SH-SY5Y (cell line): ENCODE data around the gene LRRFIP1.

Source experiments
- GATA2 ChIP-seq: IDR thresholded peaks from 2 replicates; pipeline ENCODE4 v1.6.1; 2011; ENCODE audit warnings: mild to moderate bottlenecking, low read depth, low read length
- GATA3 ChIP-seq: IDR thresholded peaks from 2 replicates; pipeline ENCODE4 v1.6.1; 2011; ENCODE audit warnings: low read depth, mild to moderate bottlenecking, low read length, moderate library complexity

LRRFIP1 gene

GRCh38 chr2:237638176-237638575 is 10.8 kb downstream of the LRRFIP1 start:
- TF ChIP-seq GATA3 (no peak), GATA2 (no peak)

- TF ChIP-seq GATA2 (no peak), GATA3 (no peak)
Measured at GRCh38 chr2:237639052-237639835, 11.9 kb downstream of the LRRFIP1 start.

- TF ChIP-seq GATA2 (no peak), GATA3 (no peak)
Measured at GRCh38 chr2:237639836-237640220, 12.4 kb downstream of the LRRFIP1 start.

DNA sequence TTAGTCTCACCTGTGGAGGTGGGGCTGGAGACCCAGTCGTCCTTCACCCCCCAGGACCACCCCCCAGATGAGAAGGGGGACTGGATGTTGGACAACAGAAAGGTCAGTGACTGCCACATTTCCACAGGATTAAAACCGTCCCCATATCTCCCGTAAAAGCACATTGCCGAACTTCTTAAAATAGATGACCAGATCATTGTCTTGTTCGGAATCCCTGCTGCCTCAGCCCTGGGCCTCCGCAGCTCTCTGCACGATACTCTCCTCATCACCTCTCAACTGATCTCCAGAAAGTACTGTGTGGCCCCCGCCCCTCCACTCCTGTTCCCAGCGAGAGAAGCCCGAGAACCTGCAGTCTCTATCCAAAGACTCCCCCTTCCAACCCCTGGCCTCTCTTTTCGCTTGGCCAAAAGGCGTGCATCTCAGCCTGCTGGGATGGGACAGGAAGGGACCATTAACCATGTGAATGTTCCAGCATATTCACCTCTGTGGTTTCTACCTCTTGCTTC is 13.2 kb downstream of the LRRFIP1 start:
- TF ChIP-seq GATA3, result no peak
- TF ChIP-seq GATA2, result no peak

DNA sequence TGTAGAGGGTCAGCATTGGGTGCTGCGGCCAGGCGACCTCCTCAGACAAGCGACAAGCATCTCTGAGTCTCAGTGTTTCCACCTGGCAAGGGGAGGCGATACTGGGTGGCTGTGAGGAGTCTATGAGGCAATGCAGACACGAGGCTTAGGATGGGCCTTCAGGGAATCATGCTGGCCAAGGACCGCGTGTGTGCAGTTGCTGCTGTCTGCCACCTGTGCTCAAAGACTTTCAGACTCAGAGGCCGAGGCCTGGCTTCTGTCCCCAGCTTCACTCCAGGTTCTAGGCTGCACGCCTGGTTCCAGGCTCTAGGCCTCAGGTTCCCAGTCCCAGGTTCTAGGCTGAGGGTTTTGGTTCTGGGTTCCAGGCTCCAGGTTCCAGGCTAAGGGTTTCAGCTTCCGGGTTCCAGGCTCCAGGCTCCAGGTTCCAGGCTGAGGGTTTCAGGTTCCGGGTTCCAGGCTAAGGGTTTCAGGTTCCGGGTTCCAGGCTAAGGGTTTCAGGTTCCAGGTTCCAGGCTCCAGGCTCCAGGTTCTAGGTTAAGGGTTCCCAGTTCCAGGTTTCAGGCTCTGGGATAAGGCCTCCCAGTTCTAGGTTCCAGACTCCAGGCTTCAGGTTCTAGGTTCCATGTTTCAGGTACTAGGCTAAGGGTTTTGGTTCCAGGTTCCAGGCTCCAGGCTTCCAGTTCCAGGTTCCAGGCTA is 14.8 kb downstream of the LRRFIP1 start:
- TF ChIP-seq GATA3, result no peak

DNA sequence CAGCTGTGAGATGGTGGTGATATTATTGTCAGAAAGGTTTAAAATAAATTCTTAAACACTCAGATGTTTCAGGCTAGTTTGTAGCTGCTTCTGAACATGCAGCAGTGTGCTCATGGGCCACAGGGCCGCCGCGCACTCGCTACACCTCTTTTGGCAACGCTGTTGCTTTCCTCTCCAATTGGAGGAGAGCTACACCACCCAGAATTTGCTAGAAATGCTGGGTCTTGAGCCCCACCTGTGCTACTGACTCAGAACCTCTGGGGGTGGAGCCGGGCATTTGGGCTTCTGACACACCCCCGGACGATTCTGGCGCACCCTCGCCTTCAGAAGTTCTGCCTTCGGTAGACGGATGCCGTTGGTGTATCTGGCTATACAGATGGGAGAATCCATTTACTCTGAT is 15.7 kb downstream of the LRRFIP1 start:
- no peak for TF ChIP-seq GATA3
- TF ChIP-seq GATA2, result no peak

GRCh38 chr2:237643582-237644380 is 16.4 kb downstream of the LRRFIP1 start:
- TF ChIP-seq GATA2, result no peak

- no peak for TF ChIP-seq GATA3
- TF ChIP-seq GATA2, result no peak
Measured at GRCh38 chr2:237644381-237644703, 17.0 kb downstream of the LRRFIP1 start.

DNA sequence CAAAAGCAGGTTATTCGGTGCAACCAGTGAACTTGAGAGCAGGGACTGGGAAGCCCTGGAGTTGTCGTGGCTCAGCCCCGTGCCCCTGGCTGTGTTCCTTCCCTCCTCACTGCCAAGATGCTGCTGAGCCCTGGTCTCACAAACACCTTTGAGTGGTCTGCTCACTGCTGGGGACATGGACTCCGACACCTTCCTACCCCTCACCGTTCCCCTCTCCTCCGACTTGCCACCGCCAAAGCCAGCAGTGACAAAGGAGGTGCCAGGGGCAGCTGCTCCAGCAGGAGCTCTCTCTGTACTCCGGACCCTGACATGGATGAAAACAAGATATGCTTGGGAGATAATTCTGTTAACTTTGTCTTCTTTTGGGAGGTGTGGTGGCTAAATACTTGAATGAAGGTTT is 17.9 kb downstream of the LRRFIP1 start:
- no peak for TF ChIP-seq GATA2
- TF ChIP-seq GATA3, result no peak

GRCh38 chr2:237647176-237648015 is 20.0 kb downstream of the LRRFIP1 start:
- TF ChIP-seq GATA2, result no peak
- no peak for TF ChIP-seq GATA3

- TF ChIP-seq GATA3, result no peak
Measured at GRCh38 chr2:237648016-237648381, 20.6 kb downstream of the LRRFIP1 start.

DNA sequence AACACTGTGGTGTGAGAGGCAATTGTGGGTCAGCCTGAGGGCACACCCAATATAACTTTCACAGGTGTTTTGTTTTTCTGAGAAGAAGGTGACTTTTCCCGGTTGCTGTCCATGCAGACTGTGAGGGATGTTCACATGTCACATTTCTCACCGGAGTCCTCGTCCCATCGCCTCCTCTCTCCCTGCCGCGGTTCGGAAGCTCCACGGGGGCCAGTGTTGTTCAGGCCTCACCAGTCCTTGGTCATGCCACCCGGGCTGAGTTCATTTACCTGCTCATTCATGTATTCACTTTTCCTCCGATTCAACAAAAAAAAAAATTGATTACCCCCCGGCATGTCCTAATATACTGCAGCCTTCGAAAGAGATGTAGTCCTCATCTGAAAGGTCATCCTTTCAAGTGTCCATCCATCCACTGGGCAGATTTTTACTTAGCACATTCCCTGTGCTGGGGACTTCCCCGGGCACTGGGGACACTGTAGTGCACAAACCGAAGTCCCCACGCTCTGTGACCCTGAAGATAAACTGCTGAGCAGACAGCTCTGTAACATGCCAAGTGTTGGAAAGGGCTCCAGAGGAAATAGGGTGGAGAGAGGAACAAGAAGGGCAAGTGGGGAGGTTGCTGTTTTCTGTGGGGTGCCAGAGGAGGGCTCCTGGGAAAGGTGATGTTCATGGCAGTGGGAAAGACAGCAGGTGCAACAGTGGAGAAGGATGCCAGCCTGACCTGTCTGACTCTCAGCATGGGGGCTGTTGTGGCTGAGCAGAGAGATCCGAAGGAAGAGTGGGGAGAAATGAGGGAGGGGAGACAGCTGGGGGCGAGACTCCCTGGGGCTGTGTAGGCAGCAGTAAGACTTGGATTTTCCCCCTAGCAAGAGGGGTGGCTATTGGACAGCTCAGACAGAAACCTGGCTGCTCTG is 22.4 kb downstream of the LRRFIP1 start:
- no peak for TF ChIP-seq GATA3
- no peak for TF ChIP-seq GATA2

DNA sequence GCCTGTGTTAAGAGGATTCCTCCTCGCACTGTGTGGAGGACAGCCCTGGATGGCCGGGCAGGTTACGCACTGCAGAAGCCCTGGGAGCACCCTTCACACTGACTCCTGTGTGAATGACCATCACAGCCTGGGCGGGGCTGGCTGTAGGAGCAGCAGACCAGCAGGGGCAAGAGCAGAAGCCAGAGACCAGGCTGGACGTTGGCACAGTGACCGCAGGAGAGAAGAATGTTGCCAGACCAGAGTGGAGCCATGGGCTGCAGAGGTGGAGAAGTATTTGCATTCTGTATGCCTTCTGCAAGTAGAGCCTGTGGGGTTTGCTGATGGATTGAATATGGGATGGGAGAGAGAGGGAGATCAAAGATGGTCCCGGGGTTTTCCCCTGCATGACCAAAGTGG is 23.1 kb downstream of the LRRFIP1 start:
- TF ChIP-seq GATA3, result no peak
- no peak for TF ChIP-seq GATA2

DNA sequence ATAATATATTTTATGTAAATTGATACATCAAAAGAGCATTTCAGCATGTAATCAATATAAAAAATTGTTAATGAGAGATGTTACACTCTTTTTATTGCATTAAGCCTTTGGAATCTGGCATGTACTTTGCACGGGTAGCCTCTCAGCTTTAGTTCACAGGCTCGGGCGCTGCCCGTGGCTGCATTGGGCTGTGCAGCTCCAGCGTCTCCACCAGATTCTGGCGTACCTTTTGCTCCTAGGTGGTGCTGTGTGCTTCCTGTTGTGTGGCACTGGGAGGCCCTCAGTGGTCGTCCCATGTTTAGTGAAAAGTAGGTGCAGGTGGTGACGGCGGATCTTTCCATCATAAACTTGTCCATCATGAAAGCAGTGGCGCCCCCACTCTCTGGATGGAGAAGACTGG is 24.4 kb downstream of the LRRFIP1 start:
- TF ChIP-seq GATA3 (no peak), GATA2 (no peak)
